HCT116 (cell line): ENCODE data around the gene PRLR. TPM values are rescaled to one million over a fixed set of nuclear protein-coding genes. Genes with fewer than 3 reads are reported as not detected.

Experiments used
- ATAC-seq: fragments of 200-7000 bp; cut with Tn5 transposase; 2 replicates; pipeline ENCODE4 v1.9.1; 2020; ENCODE audit warnings: mild to moderate bottlenecking, moderate library complexity
- BruUV-seq: library from RNA; stranded (reverse); fragments of 400-500 nt; replicated peaks from 2 replicates; lab custom pipeline; 2021; lab: Mats Ljungman, UMichigan
- CTCF ChIA-PET: fragments of 300-600 bp; sonication (Branson Sonifier 250); formaldehyde crosslinking; loops from one replicate; lab custom pipeline; 2021; ENCODE audit warnings: antibody characterized with exemption; lab: Charles Lee
- POLR2A ChIA-PET: fragments of 300-600, 350-600 bp; sonication (Branson Sonifier 250); formaldehyde crosslinking; loops from one replicate; lab custom pipeline; 2021; ENCODE audit warnings: antibody characterized with exemption; lab: Charles Lee
- RAD21 ChIA-PET, 2 experiments: fragments of 300-600 bp; sonication (Branson Sonifier 250); formaldehyde crosslinking; loops; one replicate each; lab custom pipeline; 2023; ENCODE audit warnings: low total read pairs in 2 of 2; ENCODE audit not compliant: uncharacterized antibody in 2 of 2, unreplicated experiment in 2 of 2, low non-redundant PET in 1 of 2; lab: Charles Lee
- DNase-seq: peaks from one replicate; pipeline ENCODE4 v3.0.0-alpha.2; 2010; ENCODE audit warnings: low read depth, low spot score
- H2AFZ ChIP-seq: fragments of 200-600 bp; shearing (Covaris generic), sonication (generic); 2 replicates; pipeline ENCODE4 v1.6.1; 2017; ENCODE audit warnings: low read depth, mixed run types, mixed read lengths, antibody characterized with exemption, low read length; ENCODE audit not compliant: poor library complexity, severe bottlenecking
- H3K27ac ChIP-seq: 2 replicates; pipeline ENCODE4 v1.5.1; 2012; ENCODE audit warnings: low read depth, low read length
- H3K27me3 ChIP-seq: fragments of 200-600 bp; sonication (generic); 2 replicates; pipeline ENCODE4 v1.6.1; 2016; ENCODE audit warnings: mixed run types, low read length, mixed read lengths; ENCODE audit not compliant: insufficient read depth
- H3K36me3 ChIP-seq, 2 experiments: fragments of 200-500 bp in 1 of 2; fragments of 200-600 bp in 1 of 2; sonication (Bioruptor generic) in 1 of 2; sonication (generic) in 1 of 2; 2 replicates each; pipeline versions ENCODE4 v1.5.1 to v1.6.1; 2014 to 2016; ENCODE audit warnings: low read length in 2 of 2, inconsistent platforms in 1 of 2, mixed read lengths in 1 of 2, mixed run types in 1 of 2; ENCODE audit not compliant: insufficient read depth in 2 of 2, control insufficient read depth in 1 of 2
- H3K4me1 ChIP-seq, 2 experiments: fragments of 200-600 bp in 1 of 2; sonication (generic) in 1 of 2; 2 replicates each; pipeline versions ENCODE4 v1.5.1 to v1.6.1; 2012 to 2017; ENCODE audit warnings: low read length in 2 of 2, inconsistent platforms in 1 of 2, mild to moderate bottlenecking in 1 of 2, mixed read lengths in 1 of 2, mixed run types in 1 of 2, moderate library complexity in 1 of 2; ENCODE audit not compliant: insufficient read depth in 2 of 2, control insufficient read depth in 1 of 2
- H3K4me2 ChIP-seq: fragments of 200-600 bp; sonication (generic); 2 replicates; pipeline ENCODE4 v1.6.1; 2017; ENCODE audit warnings: mixed run types, low read length, mixed read lengths
- H3K4me3 ChIP-seq, 2 experiments: fragments of 200-600 bp in 1 of 2; sonication (generic) in 1 of 2; replicated peaks in 1 of 2; 2 replicates each; pipeline ENCODE4 v1.5.1; 2011 to 2016; ENCODE audit warnings: low read length in 2 of 2, control low read depth in 1 of 2, low read depth in 1 of 2, mild to moderate bottlenecking in 1 of 2, mixed read lengths in 1 of 2, mixed run types in 1 of 2
- H3K79me2 ChIP-seq: fragments of 200-600 bp; sonication (generic); 2 replicates; pipeline ENCODE4 v1.6.1; 2017; ENCODE audit warnings: mild to moderate bottlenecking, mixed run types, low read length, moderate library complexity, mixed read lengths; ENCODE audit not compliant: insufficient read depth
- H3K9ac ChIP-seq: fragments of 200-600 bp; sonication (generic); 2 replicates; pipeline ENCODE4 v1.6.1; 2016; ENCODE audit warnings: low read length, mixed read lengths
- H3K9me2 ChIP-seq: fragments of 200-600 bp; sonication (generic), shearing (Covaris generic); 2 replicates; pipeline ENCODE4 v1.6.1; 2017; ENCODE audit warnings: mixed run types, mild to moderate bottlenecking, moderate library complexity; ENCODE audit not compliant: insufficient read depth
- H3K9me3 ChIP-seq, 2 experiments: fragments of 200-500 bp in 1 of 2; fragments of 200-600 bp in 1 of 2; sonication (Bioruptor generic) in 1 of 2; sonication (generic) in 1 of 2; 2 replicates each; pipeline ENCODE4 v1.6.1; 2014 to 2017; ENCODE audit warnings: low read length in 2 of 2, mixed read lengths in 2 of 2, inconsistent platforms in 1 of 2, low read depth in 1 of 2, mild to moderate bottlenecking in 1 of 2, mixed run types in 1 of 2, moderate library complexity in 1 of 2; ENCODE audit not compliant: control insufficient read depth in 1 of 2, insufficient read depth in 1 of 2
- H4K20me1 ChIP-seq: fragments of 200-600 bp; sonication (generic), shearing (Covaris generic); 2 replicates; pipeline ENCODE4 v1.6.1; 2017; ENCODE audit warnings: mixed run types, mild to moderate bottlenecking, moderate library complexity; ENCODE audit not compliant: insufficient read depth
- ATF3 ChIP-seq: IDR thresholded peaks from 2 replicates; pipeline ENCODE4 v1.6.1; 2012
- CEBPB ChIP-seq: IDR thresholded peaks from 2 replicates; pipeline ENCODE4 v1.6.1; 2012; ENCODE audit warnings: low read depth
- CTCF ChIP-seq, 3 experiments: fragments of 200-600 bp in 1 of 3; sonication (generic) in 1 of 3; IDR thresholded peaks in 2 of 3; conservative IDR thresholded peaks in 1 of 3; 2 replicates each; pipeline ENCODE4 v1.5.1; 2012 to 2017; ENCODE audit warnings: low read depth in 2 of 3, low read length in 2 of 3, antibody characterized with exemption in 1 of 3, borderline replicate concordance in 1 of 3, control low read depth in 1 of 3, mild to moderate bottlenecking in 1 of 3, mixed read lengths in 1 of 3, mixed run types in 1 of 3, moderate library complexity in 1 of 3; ENCODE audit not compliant: insufficient read depth in 1 of 3
- EGR1 ChIP-seq: IDR thresholded peaks from 2 replicates; pipeline ENCODE4 v1.6.1; 2012; ENCODE audit warnings: low read depth
- ELF1 ChIP-seq: IDR thresholded peaks from 2 replicates; pipeline ENCODE4 v1.6.1; 2012; ENCODE audit warnings: low read depth, borderline replicate concordance
- EZH2 ChIP-seq: fragments of 200-600 bp; sonication (generic); IDR thresholded peaks from 2 replicates; pipeline ENCODE4 v1.6.1; 2017; ENCODE audit warnings: antibody characterized with exemption, mixed run types
- FOSL1 ChIP-seq: IDR thresholded peaks from 2 replicates; pipeline ENCODE4 v1.6.1; 2012; ENCODE audit warnings: low read depth
- JUND ChIP-seq: IDR thresholded peaks from 2 replicates; pipeline ENCODE4 v1.6.1; 2012
- MAX ChIP-seq: IDR thresholded peaks from 2 replicates; pipeline ENCODE4 v1.6.1; 2012
- POLR2A ChIP-seq: IDR thresholded peaks from 2 replicates; pipeline ENCODE4 v1.7.0; 2011; ENCODE audit warnings: borderline replicate concordance; ENCODE audit not compliant: insufficient read depth, insufficient read length; ENCODE audit errors: extremely low read depth
- POLR2AphosphoS5 ChIP-seq: IDR thresholded peaks from 2 replicates; pipeline ENCODE4 v1.6.1; 2011; ENCODE audit warnings: mild to moderate bottlenecking, low read depth, low read length, moderate library complexity
- RAD21 ChIP-seq: IDR thresholded peaks from 2 replicates; pipeline ENCODE4 v1.6.1; 2012; ENCODE audit warnings: low read depth, mild to moderate bottlenecking
- SIN3A ChIP-seq: IDR thresholded peaks from 2 replicates; pipeline ENCODE4 v1.6.1; 2012; ENCODE audit warnings: low read depth
- SP1 ChIP-seq: IDR thresholded peaks from 2 replicates; pipeline ENCODE4 v1.6.1; 2012; ENCODE audit warnings: low read depth
- SRF ChIP-seq: IDR thresholded peaks from 2 replicates; pipeline ENCODE4 v1.6.1; 2012; ENCODE audit warnings: low read depth
- TCF7L2 ChIP-seq: IDR thresholded peaks from 2 replicates; pipeline ENCODE4 v1.7.0; 2011; ENCODE audit warnings: borderline replicate concordance, inconsistent platforms; ENCODE audit not compliant: insufficient read depth, insufficient read length; ENCODE audit errors: extremely low read depth
- ZFX ChIP-seq: fragments of 450-650 bp; IDR thresholded peaks from 2 replicates; pipeline ENCODE4 v1.6.1; 2017
- ZNF274 ChIP-seq: fragments of 200-500 bp; sonication (Bioruptor generic); IDR thresholded peaks from 2 replicates; pipeline ENCODE4 v1.6.1; 2014; ENCODE audit warnings: mild to moderate bottlenecking, low read depth, low read length, inconsistent platforms
- intact Hi-C: fragments of 100-400 bp; cut with micrococcal nuclease; formaldehyde crosslinking; loops from 2 replicates; pipeline ENCODE4 v1.10.0; 2022
- total RNA-seq: library from RNA; stranded (reverse); gene quantifications from one replicate; pipeline ENCODE4 v1.2.1, GENCODE V29; 2021; ENCODE audit not compliant: unreplicated experiment

The PRLR gene
- total RNA-seq, 1 experiment from 2014 or later, result 0.10 TPM

- Histone ChIP-seq H3K79me2 (no peaks in the 10 kb centered on the region), H3K9ac (no peak overlapping the region), H3K9me3 (no peaks in the 10 kb centered on the region), H3K27ac (no peak overlapping the region), H3K9me2 (no peaks in the 10 kb centered on the region), H3K4me3 (no peak overlapping the region), H3K4me1 (no peaks in the 10 kb centered on the region), H2AFZ (no peak overlapping the region), H4K20me1 (no peaks in the 10 kb centered on the region), H3K36me3 (no peaks in the 10 kb centered on the region), H3K27me3 (0 out of 2 replicates have a peak, but pooled peaks cover 3% of the 10 kb centered on the region), H3K4me2 (no peak overlapping the region)
- DNase-seq (no peak), ATAC-seq (no peak)
- intact Hi-C loops, result no loop called here
- ChIA-PET POLR2A (no interaction called here), CTCF (no interaction called here), RAD21 (no interaction called here)
- TF ChIP-seq POLR2AphosphoS5 (no peak), JUND (no peak), POLR2A (no peak), MAX (no peak)
- BruUV-seq, result no TSS peak
These were observed 7.5 kb upstream of the PRLR start for GRCh38 chr5:35237580-35238376.

- ChIA-PET RAD21 (no interaction called here), CTCF (no interaction called here), POLR2A (no interaction called here)
- no TSS peak for BruUV-seq
- H3K36me3 ChIP-seq, result no peaks in the 10 kb centered on the region
- H3K9me3 ChIP-seq, result no peaks in the 10 kb centered on the region
- ATAC-seq, result no peak
- intact Hi-C loops, result no loop called here
- no peak overlapping the region for H3K4me3 ChIP-seq
- no peaks in the 10 kb centered on the region for H4K20me1 ChIP-seq
- H3K9me2 ChIP-seq, result no peaks in the 10 kb centered on the region
- DNase-seq, result no peak
- H2AFZ ChIP-seq, result no peak overlapping the region
- no peaks in the 10 kb centered on the region for H3K27me3 ChIP-seq
- no peak overlapping the region for H3K9ac ChIP-seq
- no peaks in the 10 kb centered on the region for H3K79me2 ChIP-seq
- no peak overlapping the region for H3K4me2 ChIP-seq
- no peaks in the 10 kb centered on the region for H3K4me1 ChIP-seq
- H3K27ac ChIP-seq, result no peak overlapping the region
- no peak for TF ChIP-seq ATF3
- no peak for TF ChIP-seq TCF7L2
- no peak for TF ChIP-seq EGR1
- no peak for TF ChIP-seq ZNF274
- TF ChIP-seq RAD21, result no peak
- TF ChIP-seq JUND, result no peak
- TF ChIP-seq ELF1, result no peak
- TF ChIP-seq ZFX, result no peak
- TF ChIP-seq CEBPB, result no peak
- TF ChIP-seq CTCF (IDR thresholded peaks at IDR 0.05 in 2 of 3, conservative IDR thresholded peaks at IDR 0.05 in 1 of 3; ENCODE audit: borderline replicate concordance in 1 of 3, insufficient read depth in 1 of 3, low read depth in 2 of 3, low read length in 2 of 3), result no peak
- TF ChIP-seq EZH2, result no peak
- no peak for TF ChIP-seq POLR2A
- no peak for TF ChIP-seq SRF
- no peak for TF ChIP-seq MAX
- no peak for TF ChIP-seq SP1
- TF ChIP-seq SIN3A, result no peak
- no peak for TF ChIP-seq FOSL1
These were observed 6.5 kb upstream of the PRLR start for GRCh38 chr5:35236770-35237169.
